SK-N-SH (cell line): ENCODE measurements around the gene DUSP28. TPM values are rescaled to one million over a fixed set of nuclear protein-coding genes. Genes with fewer than 3 reads are reported as not detected.

Experiments used
- CTCF ChIA-PET: fragments of 300-600, 350-600 bp; formaldehyde crosslinking; extraction: SDS; loops from one replicate; lab custom pipeline; 2021; lab: Yijun Ruan, JAX
- POLR2A ChIA-PET: fragments of 350-600 bp; sonication (Branson Sonifier 250); formaldehyde crosslinking; extraction: SDS; loops from one replicate; lab custom pipeline; 2020; ENCODE audit warnings: antibody characterized with exemption, inconsistent platforms; lab: Yijun Ruan, JAX
- DNase-seq: peaks from one replicate; pipeline ENCODE4 v3.0.0; 2012
- H2AFZ ChIP-seq: fragments of 200-600 bp; sonication (generic); 2 replicates; pipeline ENCODE4 v1.8.1; 2016; ENCODE audit warnings: antibody characterized with exemption, mild to moderate bottlenecking, low read depth
- H3F3A ChIP-seq: fragments of 200-600 bp; sonication (generic); replicated peaks from 2 replicates; pipeline ENCODE3; 2016; ENCODE audit warnings: antibody characterized with exemption, mild to moderate bottlenecking; ENCODE audit not compliant: insufficient read depth
- H3K27ac ChIP-seq, 2 experiments: fragments of 200-500 bp in 1 of 2; fragments of 200-600 bp in 1 of 2; sonication (Bioruptor generic) in 1 of 2; sonication (generic), shearing (Covaris generic) in 1 of 2; 2 replicates each; pipeline versions ENCODE4 v1.5.1 to v1.6.1; 2014 to 2016; ENCODE audit warnings: low read depth in 2 of 2, inconsistent platforms in 1 of 2, low read length in 1 of 2, mild to moderate bottlenecking in 1 of 2, mixed read lengths in 1 of 2
- H3K27me3 ChIP-seq: fragments of 200-600 bp; sonication (generic), shearing (Covaris generic); 2 replicates; pipeline ENCODE4 v1.6.1; 2016; ENCODE audit warnings: mixed run types; ENCODE audit not compliant: insufficient read depth
- H3K36me3 ChIP-seq, 2 experiments: fragments of 200-500 bp in 1 of 2; fragments of 200-600 bp in 1 of 2; sonication (Bioruptor generic) in 1 of 2; sonication (generic) in 1 of 2; replicated peaks in 1 of 2; 2 replicates each; pipeline versions ENCODE3 to v1.5.1; 2014 to 2016; ENCODE audit warnings: low read length in 1 of 2, mild to moderate bottlenecking in 1 of 2; ENCODE audit not compliant: insufficient read depth in 2 of 2, control insufficient read depth in 1 of 2
- H3K4me1 ChIP-seq, 2 experiments: fragments of 200-500 bp in 1 of 2; fragments of 200-600 bp in 1 of 2; sonication (Bioruptor generic) in 1 of 2; sonication (generic), shearing (Covaris generic) in 1 of 2; 2 replicates each; pipeline versions ENCODE4 v1.5.1 to v1.6.1; 2014 to 2016; ENCODE audit warnings: low read depth in 1 of 2, low read length in 1 of 2, mixed run types in 1 of 2; ENCODE audit not compliant: insufficient read depth in 2 of 2, control insufficient read depth in 1 of 2
- H3K4me2 ChIP-seq: fragments of 200-600 bp; sonication (generic), shearing (Covaris generic); 2 replicates; pipeline ENCODE4 v1.6.1; 2017; ENCODE audit warnings: mixed run types
- H3K4me3 ChIP-seq, 2 experiments: fragments of 200-500 bp in 1 of 2; fragments of 200-600 bp in 1 of 2; sonication (Bioruptor generic) in 1 of 2; sonication (generic), shearing (Covaris generic) in 1 of 2; 2 replicates each; pipeline versions ENCODE4 v1.5.1 to v1.8.1; 2014 to 2016; ENCODE audit warnings: low read depth in 2 of 2, inconsistent platforms in 1 of 2, low read length in 1 of 2, mild to moderate bottlenecking in 1 of 2, mixed read lengths in 1 of 2, moderate library complexity in 1 of 2
- H3K79me2 ChIP-seq: fragments of 200-600 bp; sonication (generic); 2 replicates; pipeline ENCODE4 v1.8.1; 2017; ENCODE audit warnings: mild to moderate bottlenecking; ENCODE audit not compliant: insufficient read depth
- H3K9ac ChIP-seq: fragments of 200-600 bp; sonication (generic); 2 replicates; pipeline ENCODE4 v1.6.1; 2017; ENCODE audit warnings: mixed run types
- H3K9me2 ChIP-seq: fragments of 200-600 bp; sonication (generic); 2 replicates; pipeline ENCODE4 v1.6.1; 2017; ENCODE audit warnings: mixed run types
- H3K9me3 ChIP-seq: fragments of 200-600 bp; sonication (generic); 2 replicates; pipeline ENCODE4 v1.6.1; 2017; ENCODE audit warnings: mixed run types, mild to moderate bottlenecking, moderate library complexity
- H4K20me1 ChIP-seq: fragments of 200-600 bp; sonication (generic); 2 replicates; pipeline ENCODE4 v1.6.1; 2017; ENCODE audit warnings: mild to moderate bottlenecking, mixed run types; ENCODE audit not compliant: insufficient read depth
- CHD2 ChIP-seq: fragments of 150-350 bp; IDR thresholded peaks from 2 replicates; pipeline ENCODE4 v1.6.1; 2018; ENCODE audit warnings: low read length; ENCODE audit not compliant: partially characterized antibody
- ELF1 ChIP-seq: IDR thresholded peaks from 2 replicates; pipeline ENCODE4 v1.4.0; 2012
- EP300 ChIP-seq, 2 experiments: IDR thresholded peaks; 2 replicates each; pipeline versions ENCODE4 v1.4.0 to v1.6.1; 2012; ENCODE audit warnings: borderline replicate concordance in 1 of 2, low read depth in 1 of 2, low read length in 1 of 2
- FOXJ3 ChIP-seq: sonication (generic); formaldehyde crosslinking; IDR thresholded peaks from 2 replicates; pipeline ENCODE4 v1.5.1; 2020; ENCODE audit warnings: mild to moderate bottlenecking, missing genetic modification reagents
- GABPA ChIP-seq: IDR thresholded peaks from 2 replicates; pipeline ENCODE4 v1.4.0; 2012; ENCODE audit warnings: low read depth, mild to moderate bottlenecking
- GATA2 ChIP-seq: sonication (generic); formaldehyde crosslinking; IDR thresholded peaks from 2 replicates; pipeline ENCODE4 v1.5.0; 2020; ENCODE audit warnings: mild to moderate bottlenecking, missing genetic modification reagents
- MAX ChIP-seq: IDR thresholded peaks from 2 replicates; pipeline ENCODE4 v1.4.0; 2012; ENCODE audit warnings: low read depth
- MXI1 ChIP-seq: IDR thresholded peaks from 2 replicates; pipeline ENCODE4 v1.6.1; 2012; ENCODE audit warnings: mild to moderate bottlenecking, low read depth, low read length, improper control_type of control experiment
- NRF1 ChIP-seq: IDR thresholded peaks from 2 replicates; pipeline ENCODE4 v1.6.1; 2012; ENCODE audit warnings: low read depth, mild to moderate bottlenecking, low read length
- PBX3 ChIP-seq: IDR thresholded peaks from 2 replicates; pipeline ENCODE4; 2012
- RAD21 ChIP-seq: IDR thresholded peaks from 2 replicates; pipeline ENCODE4 v1.6.1; 2012; ENCODE audit warnings: mild to moderate bottlenecking, low read length
- REST ChIP-seq: IDR thresholded peaks from 2 replicates; pipeline ENCODE4 v1.6.1; 2012; ENCODE audit warnings: mild to moderate bottlenecking, low read depth, low read length, moderate library complexity
- RFX5 ChIP-seq: IDR thresholded peaks from 2 replicates; pipeline ENCODE4 v1.6.1; 2012; ENCODE audit warnings: mild to moderate bottlenecking, improper control_type of control experiment, low read length
- SIN3A ChIP-seq: IDR thresholded peaks from 2 replicates; pipeline ENCODE4 v1.6.1; 2012; ENCODE audit warnings: low read depth, mild to moderate bottlenecking, low read length, moderate library complexity, borderline replicate concordance
- TCF12 ChIP-seq: IDR thresholded peaks from 2 replicates; pipeline ENCODE4 v1.4.0; 2012
- TEAD4 ChIP-seq: IDR thresholded peaks from 2 replicates; pipeline ENCODE4 v1.4.0; 2012; ENCODE audit warnings: mild to moderate bottlenecking, borderline replicate concordance; ENCODE audit not compliant: insufficient read depth
- USF1 ChIP-seq: IDR thresholded peaks from 2 replicates; pipeline ENCODE4 v1.4.0; 2012; ENCODE audit warnings: low read depth, borderline replicate concordance
- USF2 ChIP-seq: fragments of 150-350 bp; IDR thresholded peaks from 2 replicates; pipeline ENCODE4 v1.6.1; 2017; ENCODE audit warnings: antibody characterized with exemption, low read length, low read depth, borderline replicate concordance
- YY1 ChIP-seq: IDR thresholded peaks from 2 replicates; pipeline ENCODE4 v1.4.0; 2012; ENCODE audit warnings: low read depth, mild to moderate bottlenecking
- WGBS: methylation state at CpG from one replicate; pipeline ENCODE4 v1.1.6; 2017; ENCODE audit warnings: low lambda C conversion rate; 5-methylcytosine and 5-hydroxymethylcytosine counted together
- polyA plus RNA-seq, 3 experiments: library from polyadenylated mRNA; depleted of rRNA; stranded (reverse); fragments of >200 nt; gene quantifications; 2 replicates each; pipeline ENCODE4 v1.2.3, GENCODE V29; 2012

Gene DUSP28
- polyA plus RNA-seq, 1 of the 3 experiments (the other 2 are of a cell fraction), result 4.1 TPM

- H3K4me3 ChIP-seq, result no peak overlapping the region
- no peaks in the 10 kb centered on the region for H3K4me1 ChIP-seq
- H3K9me3 ChIP-seq, result peaks cover 24% of the 10 kb centered on the region; the same call in 1 of the 2 replicates
- no peak overlapping the region for H2AFZ ChIP-seq
- peaks cover 6 to 36% of the 10 kb centered on the region in 2 experiments for H3K36me3 ChIP-seq
- CTCF ChIA-PET, result interaction anchor here (1.6 kb wide), 1 partner anchor 38 kb away, joined by 4 read pairs; no protein-coding TSS in a partner anchor
- H3K27me3 ChIP-seq, result no peaks in the 10 kb centered on the region
- TF ChIP-seq RFX5 (no peak), ELF1 (no peak), RAD21 (no peak)
- H3F3A ChIP-seq, result peaks cover 3% of the 10 kb centered on the region
- no peaks in the 10 kb centered on the region for H3K9me2 ChIP-seq
- no peak for DNase-seq
- WGBS, result 76% methylated on average over 9 of the region's 13 CpGs
- no peak overlapping the region for H3K9ac ChIP-seq
- no peak overlapping the region for H3K27ac ChIP-seq
- POLR2A ChIA-PET, result no interaction called here
- H3K4me2 ChIP-seq, result no peak overlapping the region
- H4K20me1 ChIP-seq, result no peaks in the 10 kb centered on the region
- H3K79me2 ChIP-seq, result no peaks in the 10 kb centered on the region
Observed at GRCh38 chr2:240528406-240529040, 31.6 kb upstream of the DUSP28 start.

GRCh38 chr2:240529344-240529999 is 30.7 kb upstream of the DUSP28 start:
- Histone ChIP-seq H3K36me3 (peaks cover 3 to 41% of the 10 kb centered on the region in 2 experiments), H3K4me1 (no peaks in the 10 kb centered on the region), H3K9me3 (peaks cover 24% of the 10 kb centered on the region; the same call in 1 of the 2 replicates), H3K27me3 (no peaks in the 10 kb centered on the region), H3K27ac (no peak overlapping the region), H3K4me2 (no peak overlapping the region), H2AFZ (no peak overlapping the region)
- ChIA-PET POLR2A (no interaction called here), CTCF (interaction anchor here (1.2 to 1.6 kb wide), 2 partner anchors 15 to 37 kb away, joined by 4 read pairs; no protein-coding TSS in a partner anchor)
- no peak for TF ChIP-seq SIN3A
- TF ChIP-seq MAX, result no peak
- TF ChIP-seq TCF12, result no peak
- no peak for TF ChIP-seq YY1
- no peak for TF ChIP-seq PBX3
- no peak for TF ChIP-seq USF1
- no peak for TF ChIP-seq TEAD4
- no peak for TF ChIP-seq RAD21
- TF ChIP-seq NRF1, result no peak
- TF ChIP-seq USF2, result no peak
- no peak for TF ChIP-seq ELF1
- TF ChIP-seq FOXJ3 (CRISPR knock-in tag), result no peak
- no peak for TF ChIP-seq GATA2 (CRISPR knock-in tag)
- no peak for TF ChIP-seq EP300 (IDR thresholded peaks at IDR 0.05; ENCODE audit: borderline replicate concordance in 1 of 2, low read depth in 1 of 2, low read length in 1 of 2)
- TF ChIP-seq CHD2, result no peak
- TF ChIP-seq GABPA, result no peak
- no peak for TF ChIP-seq MXI1
- TF ChIP-seq REST, result no peak
- TF ChIP-seq, all 33 proteins: peak for 0
- no peak overlapping the region for H3K4me3 ChIP-seq
- 93% methylated on average over 16 of the region's 16 CpGs for WGBS
- H3K79me2 ChIP-seq, result no peaks in the 10 kb centered on the region
- peaks cover 3% of the 10 kb centered on the region for H3F3A ChIP-seq
- H3K9ac ChIP-seq, result no peak overlapping the region
- H3K9me2 ChIP-seq, result no peaks in the 10 kb centered on the region
- no peaks in the 10 kb centered on the region for H4K20me1 ChIP-seq
- no peak for DNase-seq
